ENCODE data around the gene NKD1.

DNA sequence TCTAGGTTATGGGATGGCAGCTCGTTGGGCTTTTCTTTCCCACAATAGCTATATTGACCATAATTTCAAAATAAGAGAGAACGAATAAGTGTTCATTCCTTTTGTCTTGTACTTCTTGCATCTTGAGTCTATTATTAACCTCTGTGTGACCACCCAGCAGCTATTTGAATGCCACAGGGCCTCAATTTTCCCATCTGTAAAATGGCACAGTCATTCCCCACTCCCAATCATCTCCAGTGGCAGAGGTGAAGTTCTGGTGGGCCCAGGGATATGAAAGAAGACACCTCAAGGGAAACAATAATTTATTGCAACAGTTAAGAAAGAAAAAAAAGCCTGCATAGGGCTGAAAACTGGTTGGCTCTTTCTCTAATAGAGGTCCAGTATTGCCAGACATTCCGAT is 28.6 kb upstream of the NKD1 start:
- TF ChIP-seq, protein P1, sequence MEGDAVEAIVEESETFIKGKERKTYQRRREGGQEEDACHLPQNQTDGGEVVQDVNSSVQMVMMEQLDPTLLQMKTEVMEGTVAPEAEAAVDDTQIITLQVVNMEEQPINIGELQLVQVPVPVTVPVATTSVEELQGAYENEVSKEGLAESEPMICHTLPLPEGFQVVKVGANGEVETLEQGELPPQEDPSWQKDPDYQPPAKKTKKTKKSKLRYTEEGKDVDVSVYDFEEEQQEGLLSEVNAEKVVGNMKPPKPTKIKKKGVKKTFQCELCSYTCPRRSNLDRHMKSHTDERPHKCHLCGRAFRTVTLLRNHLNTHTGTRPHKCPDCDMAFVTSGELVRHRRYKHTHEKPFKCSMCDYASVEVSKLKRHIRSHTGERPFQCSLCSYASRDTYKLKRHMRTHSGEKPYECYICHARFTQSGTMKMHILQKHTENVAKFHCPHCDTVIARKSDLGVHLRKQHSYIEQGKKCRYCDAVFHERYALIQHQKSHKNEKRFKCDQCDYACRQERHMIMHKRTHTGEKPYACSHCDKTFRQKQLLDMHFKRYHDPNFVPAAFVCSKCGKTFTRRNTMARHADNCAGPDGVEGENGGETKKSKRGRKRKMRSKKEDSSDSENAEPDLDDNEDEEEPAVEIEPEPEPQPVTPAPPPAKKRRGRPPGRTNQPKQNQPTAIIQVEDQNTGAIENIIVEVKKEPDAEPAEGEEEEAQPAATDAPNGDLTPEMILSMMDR (conservative IDR thresholded peaks at IDR 0.05; ENCODE audit: low read length) = no peak
- TF ChIP-seq EZH2phosphoT487 (IDR thresholded peaks at IDR 0.05; ENCODE audit: borderline replicate concordance) = no peak

All from Loucy (cell line).